SK-N-SH (cell line): ENCODE measurements around the gene PCOLCE2.

Source experiments
- CTCF ChIP-seq: fragments of 200-600 bp; sonication (generic); IDR thresholded peaks from 2 replicates; pipeline ENCODE4 v1.6.1; 2017; ENCODE audit warnings: antibody characterized with exemption, mild to moderate bottlenecking, moderate library complexity
- EZH2phosphoT487 ChIP-seq: fragments of 200-600 bp; sonication (generic); IDR thresholded peaks from 2 replicates; pipeline ENCODE4 v1.6.1; 2017; ENCODE audit warnings: low read depth, mixed run types, mild to moderate bottlenecking, antibody characterized with exemption, moderate library complexity, borderline replicate concordance
- FOSL2 ChIP-seq: IDR thresholded peaks from 2 replicates; pipeline ENCODE4 v1.4.0; 2012; ENCODE audit warnings: low read depth, mild to moderate bottlenecking, moderate library complexity, borderline replicate concordance
- GATA2 ChIP-seq: sonication (generic); formaldehyde crosslinking; IDR thresholded peaks from 2 replicates; pipeline ENCODE4 v1.5.0; 2020; ENCODE audit warnings: mild to moderate bottlenecking, missing genetic modification reagents
- NFIC ChIP-seq: IDR thresholded peaks from 2 replicates; pipeline ENCODE4 v1.4.0; 2012; ENCODE audit warnings: borderline replicate concordance
- POLR2AphosphoS5 ChIP-seq: IDR thresholded peaks from 2 replicates; pipeline ENCODE4 v1.6.1; 2012; ENCODE audit warnings: low read depth, low read length
- RAD21 ChIP-seq: IDR thresholded peaks from 2 replicates; pipeline ENCODE4 v1.6.1; 2012; ENCODE audit warnings: mild to moderate bottlenecking, low read length
- TAF1 ChIP-seq: IDR thresholded peaks from 2 replicates; pipeline ENCODE4 v1.6.1; 2012; ENCODE audit warnings: low read depth, mild to moderate bottlenecking, low read length, moderate library complexity, borderline replicate concordance

GRCh38 chr3:142894493-142894892 is 5.6 kb upstream of the PCOLCE2 start:
- no peak for TF ChIP-seq CTCF
- no peak for TF ChIP-seq POLR2AphosphoS5
- TF ChIP-seq EZH2phosphoT487 = no peak
- no peak for TF ChIP-seq FOSL2
- no peak for TF ChIP-seq RAD21
- TF ChIP-seq TAF1 = no peak
- no peak for TF ChIP-seq NFIC
- TF ChIP-seq GATA2 (CRISPR knock-in tag) = no peak
